Measurements from ENCODE around the gene PSMA5. TPM values are rescaled to one million over a fixed set of nuclear protein-coding genes. Genes with fewer than 3 reads are reported as not detected.

PSMA5 gene
- total and polyA plus RNA-seq, 2 of the 13 experiments (the other 11 are each of a cell fraction or from before 2014, with no cell fraction given), result 140 to 169 TPM

DNA sequence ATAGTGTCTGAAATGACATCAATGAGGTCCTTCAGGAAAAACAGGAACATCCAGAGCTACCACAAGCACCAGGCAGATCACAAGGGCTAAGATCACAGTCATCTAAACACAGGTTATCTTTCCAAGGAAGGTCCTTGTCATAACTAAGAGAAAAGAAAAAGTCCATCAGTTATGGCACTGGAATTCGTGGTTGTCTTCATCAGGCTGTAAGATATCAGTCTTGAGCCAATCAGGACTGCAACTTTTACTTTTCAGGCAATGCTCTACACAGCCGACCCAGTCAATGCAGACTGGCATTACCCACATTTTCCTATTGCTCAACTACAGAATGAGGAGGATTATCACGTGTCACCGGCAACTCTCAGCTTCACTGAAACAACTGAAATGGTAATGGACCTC, 54.9 kb downstream of the PSMA5 start (continued):
- TF ChIP-seq, protein P1, sequence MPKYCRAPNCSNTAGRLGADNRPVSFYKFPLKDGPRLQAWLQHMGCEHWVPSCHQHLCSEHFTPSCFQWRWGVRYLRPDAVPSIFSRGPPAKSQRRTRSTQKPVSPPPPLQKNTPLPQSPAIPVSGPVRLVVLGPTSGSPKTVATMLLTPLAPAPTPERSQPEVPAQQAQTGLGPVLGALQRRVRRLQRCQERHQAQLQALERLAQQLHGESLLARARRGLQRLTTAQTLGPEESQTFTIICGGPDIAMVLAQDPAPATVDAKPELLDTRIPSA (CRISPR knock-in tag; IDR thresholded peaks at IDR 0.05; ENCODE audit: borderline replicate concordance), result no peak
- TF ChIP-seq THRA (CRISPR knock-in tag; IDR thresholded peaks at IDR 0.05; ENCODE audit: borderline replicate concordance) (0 out of 2 replicates have a peak, but pooled peaks have one; percentile 9), CEBPG (CRISPR knock-in tag; IDR thresholded peaks at IDR 0.05) (peak; percentile 80), U2AF2 (IDR thresholded peaks at IDR 0.05; ENCODE audit: low read depth, low read length) (no peak), ERF (CRISPR knock-in tag; IDR thresholded peaks at IDR 0.05) (peak; percentile 0; the same call in 1 of the 2 replicates), EED (CRISPR knock-in tag; IDR thresholded peaks at IDR 0.05) (no peak), ZNF207 (IDR thresholded peaks at IDR 0.05; ENCODE audit: borderline replicate concordance) (no peak), ZNF326 (CRISPR knock-in tag; IDR thresholded peaks at IDR 0.05; ENCODE audit: borderline replicate concordance) (no peak)
- TF ChIP-seq, protein P2, sequence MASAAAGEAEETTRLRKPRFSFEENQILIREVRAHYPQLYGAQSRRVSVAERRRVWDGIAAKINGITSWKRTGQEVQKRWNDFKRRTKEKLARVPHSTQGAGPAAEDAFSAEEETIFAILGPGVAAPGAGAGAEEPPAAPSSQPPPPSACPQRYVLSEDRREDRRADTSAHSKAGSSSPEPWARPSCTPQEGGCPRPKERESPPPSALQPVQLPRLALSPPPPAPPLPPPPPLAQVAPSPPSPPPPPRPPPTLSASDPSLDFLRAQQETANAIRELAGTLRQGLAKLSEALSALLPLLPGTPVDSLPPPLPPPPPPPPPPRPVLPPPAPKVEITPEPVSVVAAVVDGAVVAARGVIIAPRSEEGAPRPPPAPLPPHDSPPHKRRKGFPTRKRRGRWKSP (CRISPR knock-in tag; IDR thresholded peaks at IDR 0.05), result no peak

GRCh38 chr1:109370712-109371340, 55.4 kb downstream of the PSMA5 start:
- DNase-seq (ENCODE audit: low spot score) (peak; percentile 84), ATAC-seq (peak; percentile 85), FAIRE-seq (no peak)
- intact Hi-C loops (cut with micrococcal nuclease; ENCODE audit: unreplicated experiment) (loop anchor here (2.0 kb wide), 1 partner anchor 22 kb away; no protein-coding TSS in a partner anchor), in situ Hi-C loops (cut with HindIII; ENCODE audit: extremely low pct_ligation_motif_present, low pct_unique_long_range_greater_than_20kb) (no loop called here)
- ChIA-PET POLR2A (interaction anchor here (0.8 to 1.7 kb wide), 4 partner anchors 9 to 88 kb away, joined by 3 to 8 read pairs (median 4); partner anchors contain the start of genes MYBPHL, PSMA5 and PSRC1), CTCF (ENCODE audit: low intra/inter-chr PET ratio, low total read pairs) (no interaction called here)
- no peaks in the 10 kb centered on the region for H3K9me3 ChIP-seq (ENCODE audit: low read length)
- WGBS (ENCODE audit: low lambda C conversion rate), result 1% methylated on average over 7 of the region's 7 CpGs
- peak overlapping the region in 1 of 3 experiments; percentile 24; a peak in 1 of 6 replicates for H3K4me3 ChIP-seq (replicated peaks in 1 of 3; ENCODE audit: insufficient read depth in 1 of 3, low read depth in 2 of 3, low read length in 3 of 3)
- no peak overlapping the region for H2AFZ ChIP-seq (ENCODE audit: low read length)
- no peak overlapping the region for H3K9ac ChIP-seq (ENCODE audit: insufficient read depth, low read depth, low read length)
- peak overlapping the region; percentile 54 for H3K27ac ChIP-seq (ENCODE audit: extremely low read length, insufficient read depth, low read length)
- H3K36me3 ChIP-seq (replicated peaks in 1 of 2; ENCODE audit: control insufficient read depth in 1 of 2, insufficient read depth in 2 of 2, low read length in 2 of 2), result peaks cover 7 to 28% of the 10 kb centered on the region in 2 experiments; a peak in 4 of 5 replicates
- H3K4me1 ChIP-seq (ENCODE audit: insufficient read depth, low read length), result peaks cover 64% of the 10 kb centered on the region
- no TSS peak for BruUV-seq (replicated peaks)
- peak overlapping the region; percentile 62 for H3K4me2 ChIP-seq (ENCODE audit: low read depth, low read length)
- H3K79me2 ChIP-seq (ENCODE audit: insufficient read depth, low read length), result peaks cover 68% of the 10 kb centered on the region
- no peaks in the 10 kb centered on the region for H3K27me3 ChIP-seq (ENCODE audit: control insufficient read depth in 1 of 2, insufficient read depth in 2 of 2, low read length in 2 of 2)
- 0 out of 2 replicates have a peak, but pooled peaks cover 3% of the 10 kb centered on the region for H4K20me1 ChIP-seq (ENCODE audit: insufficient read depth, low read length)
- TF ChIP-seq MATR3 (CRISPR knock-in tag; IDR thresholded peaks at IDR 0.05) (no peak), SMAD3 (CRISPR knock-in tag; IDR thresholded peaks at IDR 0.05) (0 out of 2 replicates have a peak, but pooled peaks have one; percentile 31), NR2F6 (IDR thresholded peaks at IDR 0.05) (peak; percentile 40; the same call in 1 of the 2 replicates), NR2F6 (CRISPR knock-in tag; IDR thresholded peaks at IDR 0.05) (0 out of 2 replicates have a peak, but pooled peaks have one; percentile 51), ZFP36L1 (CRISPR knock-in tag; IDR thresholded peaks at IDR 0.05) (no peak), ARNTL (CRISPR knock-in tag; IDR thresholded peaks at IDR 0.05) (no peak), NONO (IDR thresholded peaks at IDR 0.05) (no peak), NONO (CRISPR knock-in tag; conservative IDR thresholded peaks at IDR 0.05) (no peak), KDM1A (CRISPR knock-in tag; IDR thresholded peaks at IDR 0.05) (0 out of 2 replicates have a peak, but pooled peaks have one; percentile 14), ZNF782 (CRISPR knock-in tag; IDR thresholded peaks at IDR 0.05; ENCODE audit: borderline replicate concordance) (no peak), ZNF441 (CRISPR knock-in tag; IDR thresholded peaks at IDR 0.05; ENCODE audit: borderline replicate concordance) (no peak), FOSL2 (CRISPR knock-in tag; IDR thresholded peaks at IDR 0.05) (peak; percentile 31; the same call in 1 of the 2 replicates), SMYD3 (CRISPR knock-in tag; IDR thresholded peaks at IDR 0.05) (0 out of 2 replicates have a peak, but pooled peaks have one; percentile 23)
